Body of pancreas (tissue), 4 donors: Measurements from ENCODE around the gene LRFN5. TPM values are rescaled to one million over a fixed set of nuclear protein-coding genes. Genes with fewer than 3 reads are reported as not detected.

Source experiments
- ATAC-seq: fragments of 150-250 bp; one replicate; pipeline ENCODE4 v1.9.1; 2016
- DNase-seq, 4 donors: peaks; one replicate each; pipeline ENCODE4 v3.0.0-alpha.2; 2019
- H3K27ac ChIP-seq, 4 donors: fragments of 200-600 bp; sonication (generic); 1 replicate in 3 of 4; 2 replicates in 1 of 4; pipeline versions ENCODE4 v1.5.1 to v1.6.1; 2016 to 2019; ENCODE audit warnings: mild to moderate bottlenecking in 1 of 4, mixed read lengths in 1 of 4, moderate library complexity in 1 of 4
- H3K27me3 ChIP-seq, 2 donors: fragments of 200-600 bp; sonication (generic); one replicate each; pipeline ENCODE4 v1.6.0; 2016; ENCODE audit warnings: mild to moderate bottlenecking in 1 of 2
- H3K36me3 ChIP-seq, 2 donors: fragments of 200-600 bp; sonication (generic); replicated peaks in 1 of 2; 2 replicates each; pipeline ENCODE4 v1.5.1; 2016; ENCODE audit warnings: low read depth in 2 of 2; ENCODE audit not compliant: insufficient read depth in 1 of 2
- H3K4me1 ChIP-seq: fragments of 200-600 bp; sonication (generic); one replicate; pipeline ENCODE4 v1.6.0; 2016
- H3K4me3 ChIP-seq, 2 donors: fragments of 200-600 bp; sonication (generic); 1 replicate in 1 of 2; 2 replicates in 1 of 2; pipeline ENCODE4 v1.5.1; 2016 to 2019
- H3K9me3 ChIP-seq, 3 donors: fragments of 200-600 bp; sonication (generic); 1 replicate in 2 of 3; 2 replicates in 1 of 3; pipeline ENCODE4 v1.5.1; 2016
- CTCF ChIP-seq, 7 experiments: fragments of 450-650 bp in 4 of 7; fragments of 200-600 bp in 3 of 7; sonication (generic) in 3 of 7; IDR thresholded peaks; one replicate each; pipeline ENCODE4 v1.5.1; 2016 to 2019; ENCODE audit warnings: antibody characterized with exemption in 7 of 7
- POLR2A ChIP-seq, 3 donors: fragments of 450-650 bp; IDR thresholded peaks; one replicate each; pipeline ENCODE4 v1.6.1; 2016; ENCODE audit warnings: antibody characterized with exemption in 3 of 3, mild to moderate bottlenecking in 2 of 3
- WGBS, 2 donors: methylation state at CpG; one replicate each; pipeline ENCODE4 v1.1.5; 2017; 5-methylcytosine and 5-hydroxymethylcytosine counted together
- intact Hi-C: fragments of 100-400 bp; cut with DNase I; formaldehyde crosslinking; loops from one replicate; pipeline ENCODE4 v1.15.1; 2023
- total RNA-seq, 2 donors: library from RNA; depleted of rRNA; stranded (reverse); fragments of >200 nt; gene quantifications; one replicate each; pipeline ENCODE4 v1.1.0, GENCODE V29; 2016

Gene LRFN5
- total RNA-seq, 2 donors from 2014 or later: 0.52 to 4.9 TPM

- 46 to 51% methylated on average over 5 of the region's 5 CpGs for WGBS, 2 donors
- DNase-seq: no peak
- H3K36me3 ChIP-seq: no peaks in the 10 kb centered on the region
- H3K9me3 ChIP-seq: no peaks in the 10 kb centered on the region
- TF ChIP-seq CTCF (IDR thresholded peaks at IDR 0.05) (no peak), POLR2A (IDR thresholded peaks at IDR 0.05) (no peak)
- H3K4me3 ChIP-seq: no peak overlapping the region
- ATAC-seq: no peak
- no peaks in the 10 kb centered on the region for H3K27me3 ChIP-seq
- H3K27ac ChIP-seq: no peak overlapping the region
- intact Hi-C loops: no loop called here
- H3K4me1 ChIP-seq: no peaks in the 10 kb centered on the region
Measured at GRCh38 chr14:41806366-41806975, 199.8 kb downstream of the LRFN5 start.

GRCh38 chr14:41810362-41810761 is 203.7 kb downstream of the LRFN5 start:
- H3K27ac ChIP-seq: no peak overlapping the region
- H3K4me3 ChIP-seq: no peak overlapping the region
- DNase-seq (no peak), ATAC-seq (no peak)
- H3K27me3 ChIP-seq: no peaks in the 10 kb centered on the region
- intact Hi-C loops: no loop called here
- no peak for TF ChIP-seq CTCF (IDR thresholded peaks at IDR 0.05)
- TF ChIP-seq POLR2A (IDR thresholded peaks at IDR 0.05): no peak
- H3K36me3 ChIP-seq: no peaks in the 10 kb centered on the region
- no peaks in the 10 kb centered on the region for H3K9me3 ChIP-seq
- 65% methylated on average over 1 of the region's 1 CpG for WGBS, 2 donors
- no peaks in the 10 kb centered on the region for H3K4me1 ChIP-seq

GRCh38 chr14:41817626-41818025 is 210.9 kb downstream of the LRFN5 start:
- H3K27me3 ChIP-seq: no peaks in the 10 kb centered on the region
- intact Hi-C loops: no loop called here
- DNase-seq (no peak), ATAC-seq (no peak)
- H3K4me3 ChIP-seq: no peak overlapping the region
- TF ChIP-seq POLR2A (IDR thresholded peaks at IDR 0.05): no peak
- no peak for TF ChIP-seq CTCF (IDR thresholded peaks at IDR 0.05)
- no peak overlapping the region for H3K27ac ChIP-seq
- no peaks in the 10 kb centered on the region for H3K36me3 ChIP-seq
- no peaks in the 10 kb centered on the region for H3K4me1 ChIP-seq
- H3K9me3 ChIP-seq: no peaks in the 10 kb centered on the region
- 37 to 47% methylated on average over 1 of the region's 1 CpG for WGBS, 2 donors

- WGBS, 2 donors: 77 to 80% methylated on average over 2 of the region's 2 CpGs
- Histone ChIP-seq H3K9me3 (no peaks in the 10 kb centered on the region), H3K27ac (no peak overlapping the region), H3K27me3 (no peaks in the 10 kb centered on the region), H3K4me1 (no peaks in the 10 kb centered on the region), H3K36me3 (no peaks in the 10 kb centered on the region), H3K4me3 (no peak overlapping the region)
- ATAC-seq: no peak
- no peak for TF ChIP-seq CTCF (IDR thresholded peaks at IDR 0.05)
- no peak for TF ChIP-seq POLR2A (IDR thresholded peaks at IDR 0.05)
- intact Hi-C loops: no loop called here
- no peak for DNase-seq
Measured at GRCh38 chr14:41824441-41824840, 217.8 kb downstream of the LRFN5 start.

- Histone ChIP-seq H3K27ac (no peak overlapping the region), H3K4me1 (no peaks in the 10 kb centered on the region), H3K36me3 (no peaks in the 10 kb centered on the region), H3K27me3 (no peaks in the 10 kb centered on the region), H3K4me3 (no peak overlapping the region), H3K9me3 (no peaks in the 10 kb centered on the region)
- intact Hi-C loops: no loop called here
- DNase-seq (no peak), ATAC-seq (no peak)
- WGBS, 2 donors: 33 to 40% methylated on average over 1 of the region's 1 CpG
- TF ChIP-seq POLR2A (IDR thresholded peaks at IDR 0.05) (no peak), CTCF (IDR thresholded peaks at IDR 0.05) (no peak)
Measured at GRCh38 chr14:41825622-41826021, 218.9 kb downstream of the LRFN5 start.
